Smooth muscle cell of the pulmonary artery (primary cell): ENCODE results near the gene NUP107. TPM values are rescaled to one million over a fixed set of nuclear protein-coding genes. Genes with fewer than 3 reads are reported as not detected.

Experiments used
- total RNA-seq: library from RNA; depleted of rRNA; stranded (reverse); fragments of >200 nt; gene quantifications from 2 replicates; pipeline ENCODE4 v1.2.3, GENCODE V29; 2014

Gene NUP107
- 22.5 and 38.8 TPM in 2 replicates for total RNA-seq

DNA sequence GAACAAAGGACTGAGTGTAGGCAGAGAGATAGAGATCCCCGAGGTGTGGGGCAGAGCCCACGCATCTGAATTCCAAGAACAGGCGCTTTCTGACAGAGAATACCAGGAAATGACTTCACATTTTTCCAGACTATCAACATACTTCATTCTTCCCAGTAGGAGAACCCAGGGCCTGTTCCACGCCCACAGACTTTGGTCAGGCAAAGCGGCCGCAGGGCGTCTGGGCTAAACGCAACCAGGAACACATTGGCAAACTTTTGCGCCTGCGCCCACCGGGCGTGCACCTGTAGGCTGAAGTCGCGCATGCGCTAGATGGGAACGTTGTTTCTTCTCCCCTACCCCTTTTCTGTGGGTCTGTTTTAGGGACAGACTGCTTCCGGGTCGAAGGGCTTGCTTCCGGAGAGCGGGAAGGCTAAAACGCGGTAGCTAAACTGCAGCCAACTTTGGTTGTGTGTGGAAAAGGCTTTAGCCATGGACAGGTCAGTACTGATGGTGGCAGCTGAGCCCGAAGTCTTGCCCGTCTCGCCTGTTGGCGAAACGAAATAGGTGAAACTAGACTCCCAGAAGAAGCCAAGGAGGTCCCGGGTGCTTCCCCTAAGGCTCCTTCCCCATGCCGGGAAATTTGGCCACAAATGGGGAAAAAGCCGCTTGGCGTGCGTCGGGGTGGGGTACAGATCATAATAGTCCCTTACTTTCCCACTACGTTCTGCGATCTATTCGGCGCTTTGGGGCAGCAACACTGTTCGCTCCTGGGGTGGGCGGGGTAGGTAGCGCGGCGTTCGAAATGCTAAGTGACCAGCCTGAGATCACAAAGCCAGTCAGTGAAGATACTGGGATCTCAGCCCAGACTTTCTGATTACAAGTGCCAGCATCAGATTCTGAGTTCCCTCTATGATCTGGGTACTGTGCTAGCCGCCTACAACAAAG, at the start of gene NUP107:
Gene NUP107 (plus strand): TSS at position 384 of the 927 bp plus-strand sequence. CDS start 88 bp downstream, at position 472.

DNA sequence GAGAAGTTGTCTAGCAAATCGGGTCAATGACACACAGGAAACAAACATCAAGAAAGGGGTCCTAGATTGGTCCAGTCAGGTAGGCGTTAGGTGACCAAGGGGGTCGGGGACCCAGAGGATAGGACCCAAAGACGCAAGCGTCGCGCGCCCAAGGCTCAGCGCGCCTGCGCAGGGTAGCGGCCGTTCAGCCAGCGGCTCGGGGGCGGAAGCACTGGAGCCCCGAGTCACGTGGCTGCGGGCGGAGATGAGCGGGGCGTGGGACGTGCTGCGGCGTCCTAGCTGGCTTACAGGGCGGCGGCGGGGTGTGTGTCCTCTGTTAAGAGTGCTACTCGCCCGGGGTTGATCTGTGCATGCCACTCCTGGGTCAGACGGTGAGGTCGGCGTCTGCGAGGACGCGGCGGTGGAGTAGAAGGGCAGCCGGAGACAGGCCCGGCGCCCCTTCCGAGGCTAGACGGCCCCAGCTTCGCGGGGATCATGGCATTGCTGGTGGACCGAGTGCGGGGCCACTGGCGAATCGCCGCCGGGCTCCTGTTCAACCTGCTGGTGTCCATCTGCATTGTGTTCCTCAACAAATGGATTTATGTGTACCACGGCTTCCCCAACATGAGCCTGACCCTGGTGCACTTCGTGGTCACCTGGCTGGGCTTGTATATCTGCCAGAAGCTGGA, 59.3 kb downstream of the NUP107 start, which contains the start of gene SLC35E3:
Gene SLC35E3 (plus strand): TSS at position 273 of the 668 bp plus-strand sequence. CDS start 202 bp downstream, at position 475.

Other genes starting within 250 kb of the NUP107 start
- 168 and 263 TPM in 2 replicates for gene RAP1B, start 76.1 kb upstream of the NUP107 start, total RNA-seq
- gene SLC35E3, start 59.2 kb downstream of the NUP107 start, total RNA-seq = 8.8 and 10.5 TPM in 2 replicates
- 157 and 262 TPM in 2 replicates for gene MDM2, start 121.2 kb downstream of the NUP107 start, total RNA-seq
- gene CPM, start 246.2 kb downstream of the NUP107 start, total RNA-seq = 3.7 and 5.9 TPM in 2 replicates